Choroid plexus epithelial cell (primary cell): ENCODE results near the gene MEIS3.
"Not testable (repeated sequence)": the region's sequence is repeated elsewhere in the genome, so short reads cannot be mapped to it uniquely, and the experiment has no call there.

ENCODE experiments used
- DNase-seq: peaks from one replicate; pipeline ENCODE4 v3.0.0-alpha.2; 2010; ENCODE audit warnings: low read depth
- H3K4me3 ChIP-seq: 2 replicates; pipeline ENCODE4 v1.5.1; 2011; ENCODE audit warnings: low read depth, mild to moderate bottlenecking, control low read depth, low read length, moderate library complexity
- CTCF ChIP-seq: conservative IDR thresholded peaks from 2 replicates; pipeline ENCODE4 v1.5.1; 2011; ENCODE audit warnings: low read depth, mild to moderate bottlenecking, control low read depth, inconsistent platforms, low read length, moderate library complexity

Gene MEIS3

DNA sequence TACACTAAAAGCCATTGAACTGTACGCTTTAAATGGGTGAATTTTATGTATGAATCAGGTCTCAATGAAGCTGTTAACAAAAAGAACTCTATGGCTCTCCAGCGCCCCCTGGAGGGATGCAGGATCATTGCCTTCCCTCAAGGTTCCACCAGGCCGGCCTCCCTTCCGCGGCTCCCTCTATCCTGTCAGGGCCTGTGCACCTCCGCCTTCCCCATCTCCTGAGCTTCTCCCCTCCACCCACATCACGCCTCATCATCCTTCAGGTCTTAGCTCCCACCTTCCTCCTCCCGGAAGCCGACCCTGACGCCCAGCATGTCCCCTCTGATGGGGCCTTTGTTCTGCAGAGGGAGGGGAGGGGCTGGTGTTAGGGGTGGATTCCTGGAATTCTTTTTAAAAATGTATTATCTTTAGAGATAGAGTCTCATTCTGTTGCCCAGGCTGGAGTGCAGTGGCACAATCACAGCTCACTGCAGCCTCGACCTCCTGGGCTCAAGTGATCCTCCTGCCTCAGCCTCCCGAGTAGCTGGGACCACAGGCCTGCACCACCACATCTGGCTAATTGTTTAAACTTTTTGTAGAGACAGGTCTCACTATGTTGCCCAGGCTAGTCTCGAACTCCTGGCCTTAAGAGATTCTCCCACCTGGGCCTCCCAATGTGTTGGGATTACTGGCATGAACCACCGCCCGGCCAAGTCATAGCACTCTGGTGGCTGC, 27.7 kb downstream of the MEIS3 start:
- DNase-seq, result peak; percentile 80
- no peak overlapping the region for H3K4me3 ChIP-seq
- peak; percentile 94 for TF ChIP-seq CTCF

- no peak overlapping the region for H3K4me3 ChIP-seq
- DNase-seq, result no peak
- no peak for TF ChIP-seq CTCF
Measured at GRCh38 chr19:47390533-47391488, 28.5 kb downstream of the MEIS3 start.

GRCh38 chr19:47389150-47389556, 30.2 kb downstream of the MEIS3 start:
- H3K4me3 ChIP-seq, result no peak overlapping the region

DNA sequence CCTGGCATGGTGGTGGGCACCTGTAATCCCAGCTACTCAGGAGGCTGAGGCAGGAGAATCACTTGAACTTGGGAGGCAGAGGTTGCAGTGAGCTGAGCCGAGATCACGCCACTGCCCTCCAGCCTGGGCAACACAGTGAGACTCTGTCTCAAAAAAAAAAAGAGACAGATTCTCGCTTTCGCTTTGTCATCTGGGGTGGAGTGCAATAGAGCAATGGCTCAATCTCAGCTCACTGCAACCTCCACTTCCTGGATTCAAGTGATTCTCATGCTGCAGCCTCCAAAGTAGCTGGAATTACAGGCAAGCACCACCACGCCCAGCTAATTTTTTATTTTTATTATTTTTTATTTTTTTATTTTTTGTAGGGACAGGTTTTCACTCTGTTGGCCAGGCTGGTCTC, 30.6 kb downstream of the MEIS3 start:
- DNase-seq, H3K4me3 ChIP-seq: not testable (repeated sequence)

More at GRCh38 chr19:47389150-47389556, 30.2 kb downstream of the MEIS3 start:
- no peak for TF ChIP-seq CTCF
- no peak for DNase-seq

DNA sequence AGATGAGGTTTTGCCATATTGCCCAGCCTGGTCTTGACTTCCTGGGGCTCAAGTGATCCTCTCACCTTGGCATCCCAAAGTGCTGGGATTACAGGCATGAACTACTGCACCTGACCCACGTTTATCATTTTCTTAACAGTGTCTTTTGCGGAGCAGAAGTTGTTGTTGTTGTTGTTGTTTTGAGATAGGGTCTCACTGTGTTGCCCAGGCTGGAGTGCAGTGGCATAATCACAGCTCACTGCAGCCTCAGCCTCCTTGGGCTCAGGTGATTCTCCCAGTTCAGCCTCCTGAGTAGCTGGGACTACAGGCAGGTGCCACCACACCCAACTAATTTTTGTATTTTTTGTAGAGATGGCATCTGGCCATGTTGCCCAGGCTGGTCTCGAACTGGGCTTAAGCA, 31.7 kb downstream of the MEIS3 start:
- not testable (repeated sequence) for DNase-seq, H3K4me3 ChIP-seq

GRCh38 chr19:47386582-47386981, 32.7 kb downstream of the MEIS3 start:
- DNase-seq, H3K4me3 ChIP-seq: not testable (repeated sequence)

- not testable (repeated sequence) for H3K4me3 ChIP-seq, DNase-seq
Measured at GRCh38 chr19:47384533-47384932, 34.8 kb downstream of the MEIS3 start.

GRCh38 chr19:47383890-47384289, 35.4 kb downstream of the MEIS3 start:
- DNase-seq, H3K4me3 ChIP-seq: not testable (repeated sequence)

- DNase-seq, result no peak
- no peak for TF ChIP-seq CTCF
- no peak overlapping the region for H3K4me3 ChIP-seq
Measured at GRCh38 chr19:47381653-47382279, 37.6 kb downstream of the MEIS3 start.
